Skeletal muscle cell (primary cell): Measurements from ENCODE around the gene ZNF512B.
"Not testable (repeated sequence)": the region's sequence is repeated elsewhere in the genome, so short reads cannot be mapped to it uniquely, and the experiment has no call there.

ENCODE experiments used
- DNase-seq: peaks from one replicate; pipeline ENCODE4 v3.0.0-alpha.2; 2010; ENCODE audit warnings: low read depth
- H3K4me3 ChIP-seq: 2 replicates; pipeline ENCODE4 v1.5.1; 2011; ENCODE audit warnings: low read depth, mild to moderate bottlenecking, control low read depth, low read length, moderate library complexity

Gene ZNF512B

DNA sequence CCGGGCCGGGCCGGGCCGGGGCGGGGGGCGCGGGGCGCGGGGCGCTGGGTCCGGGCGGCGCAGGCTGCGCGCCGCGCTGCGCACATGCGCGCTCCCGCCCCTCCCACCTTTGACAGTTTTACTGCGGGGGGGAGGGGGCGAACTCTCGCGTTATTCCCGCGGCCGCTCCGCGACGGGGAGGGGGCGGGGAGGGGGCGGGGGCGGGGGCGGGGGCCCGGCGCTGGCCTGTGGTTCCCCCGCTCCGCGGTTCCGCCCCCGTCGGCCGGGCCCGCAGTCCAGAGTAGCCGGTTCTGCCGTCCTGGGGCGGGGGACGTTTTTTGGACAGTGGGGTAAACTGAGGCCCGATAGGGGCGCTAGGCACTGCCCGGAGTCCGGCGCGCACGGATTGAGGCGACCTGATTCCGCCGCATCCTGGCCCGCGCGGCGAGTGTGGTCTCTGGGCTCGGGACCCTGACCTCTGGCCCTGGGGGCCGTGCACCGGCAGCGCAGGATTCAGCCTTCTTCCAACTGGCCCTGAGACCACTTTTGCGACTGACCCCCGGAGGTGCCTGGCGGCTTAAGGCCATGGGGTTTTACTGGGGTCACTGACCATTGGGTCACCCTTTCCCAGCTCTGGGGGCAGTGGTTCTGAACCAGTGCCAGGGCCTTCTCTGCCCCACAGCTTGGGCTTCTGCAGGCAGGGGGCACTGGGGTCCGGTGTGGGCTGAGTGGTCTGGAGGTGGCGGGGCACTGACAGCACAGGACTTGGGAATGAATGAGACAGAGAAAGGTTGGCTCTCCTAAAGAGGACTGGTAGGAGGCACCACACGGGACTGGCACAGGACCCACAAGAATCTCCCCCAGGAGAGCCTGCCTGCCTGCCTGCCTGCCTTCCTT is at the start of gene ZNF512B:
ZNF512B (minus strand) TSS at position 93 of the 876 bp plus-strand sequence. CDS start 1,980 bp downstream, outside the sequence.
- DNase-seq = no peak
- H3K4me3 ChIP-seq = peak within 1 kb of the TSS; percentile 68

DNA sequence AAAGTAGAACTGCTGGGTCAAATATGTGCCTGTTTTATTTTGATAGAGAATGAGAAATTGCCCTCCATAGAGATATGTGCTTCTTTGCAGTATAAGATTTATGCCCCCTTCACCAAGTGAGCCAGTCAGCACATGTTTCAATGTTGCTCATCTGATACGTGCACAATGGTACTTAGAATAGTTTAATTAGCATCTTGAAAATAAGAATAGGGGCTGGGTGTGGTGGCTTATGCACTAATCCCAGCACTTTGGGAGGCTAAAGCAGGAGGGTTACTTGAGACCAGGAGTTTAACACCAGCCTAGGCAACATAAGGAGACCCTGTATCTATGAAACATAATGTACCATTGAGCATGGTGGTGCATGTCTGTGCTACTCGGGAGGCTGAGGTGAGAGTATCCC is 45.9 kb upstream of the ZNF512B start:
- no peak for DNase-seq
- no peak overlapping the region for H3K4me3 ChIP-seq

GRCh38 chr20:64012385-64013154 is 42.8 kb upstream of the ZNF512B start:
- H3K4me3 ChIP-seq, DNase-seq: not testable (repeated sequence)

DNA sequence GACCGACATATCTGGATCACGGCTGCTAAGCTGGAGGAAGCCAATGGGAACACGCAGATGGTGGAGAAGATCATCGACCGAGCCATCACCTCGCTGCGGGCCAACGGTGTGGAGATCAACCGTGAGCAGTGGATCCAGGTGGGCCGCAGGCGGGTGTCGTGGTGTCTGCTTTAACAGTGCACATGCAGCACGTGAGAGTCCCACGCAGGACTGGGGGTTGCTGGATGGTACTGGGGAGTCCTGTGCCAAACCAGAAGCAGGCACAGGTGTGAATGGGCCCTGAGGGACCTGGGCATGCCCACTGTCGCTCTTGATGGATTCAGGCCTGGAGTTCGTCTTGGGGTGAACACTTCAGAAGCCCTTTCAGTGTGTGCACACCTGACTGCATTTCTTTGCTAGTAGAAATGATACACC is 41.6 kb upstream of the ZNF512B start:
- DNase-seq = no peak
- no peak overlapping the region for H3K4me3 ChIP-seq

- H3K4me3 ChIP-seq = no peak overlapping the region
- no peak for DNase-seq
These were observed 41.0 kb upstream of the ZNF512B start for GRCh38 chr20:64010711-64011237.

DNA sequence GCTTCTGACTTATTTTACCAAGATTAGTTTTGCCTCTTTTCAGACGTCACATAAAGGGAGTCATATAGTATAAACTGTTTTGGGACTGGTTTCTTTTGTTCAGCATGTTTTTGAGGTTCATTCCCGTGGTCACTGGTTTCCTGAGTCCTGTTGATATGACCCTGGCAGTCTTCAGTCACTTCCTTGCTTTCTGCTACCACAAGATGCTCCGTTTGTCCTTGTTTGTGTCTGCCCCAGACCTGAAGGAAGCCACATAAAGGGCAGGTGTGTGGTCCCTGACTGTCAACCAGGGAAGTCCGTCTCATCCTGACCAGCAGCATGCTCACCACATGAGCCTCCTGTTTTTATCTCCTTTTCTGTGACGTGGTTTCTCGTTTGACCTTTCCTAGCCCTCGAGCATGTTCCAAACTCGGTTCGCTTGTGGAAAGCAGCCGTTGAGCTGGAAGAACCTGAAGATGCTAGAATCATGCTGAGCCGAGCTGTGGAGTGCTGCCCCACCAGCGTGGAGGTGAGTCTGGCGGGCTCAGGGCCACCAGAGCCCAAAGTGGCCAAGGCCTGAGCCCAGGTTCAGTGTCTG is 40.2 kb upstream of the ZNF512B start:
- no peak for DNase-seq
- no peak overlapping the region for H3K4me3 ChIP-seq

GRCh38 chr20:64006902-64007301 is 37.2 kb upstream of the ZNF512B start:
- DNase-seq = no peak
- H3K4me3 ChIP-seq = no peak overlapping the region

- H3K4me3 ChIP-seq = no peak overlapping the region
- DNase-seq = no peak
These were observed 36.8 kb upstream of the ZNF512B start for GRCh38 chr20:64006490-64006889.

DNA sequence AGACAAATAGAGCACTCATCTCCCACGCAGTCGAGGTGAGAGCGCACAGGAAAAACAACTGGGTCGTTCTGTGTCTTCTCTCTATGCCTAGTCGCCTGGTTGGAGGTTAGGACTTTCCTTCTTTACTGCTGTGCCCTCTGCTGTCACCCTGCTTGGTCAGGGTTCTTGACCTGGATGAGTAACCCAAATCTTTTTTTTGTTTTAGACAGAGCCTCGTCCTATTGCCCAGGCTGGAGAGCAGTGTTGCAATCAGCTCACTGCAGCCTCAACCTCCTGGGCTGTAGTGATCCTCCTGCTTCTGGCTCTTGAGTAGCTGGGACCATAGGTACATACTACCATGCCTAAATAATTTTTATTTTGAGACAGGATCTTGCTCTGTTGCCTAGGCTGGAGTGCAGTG is 35.7 kb upstream of the ZNF512B start:
- no peak for DNase-seq
- no peak overlapping the region for H3K4me3 ChIP-seq

DNA sequence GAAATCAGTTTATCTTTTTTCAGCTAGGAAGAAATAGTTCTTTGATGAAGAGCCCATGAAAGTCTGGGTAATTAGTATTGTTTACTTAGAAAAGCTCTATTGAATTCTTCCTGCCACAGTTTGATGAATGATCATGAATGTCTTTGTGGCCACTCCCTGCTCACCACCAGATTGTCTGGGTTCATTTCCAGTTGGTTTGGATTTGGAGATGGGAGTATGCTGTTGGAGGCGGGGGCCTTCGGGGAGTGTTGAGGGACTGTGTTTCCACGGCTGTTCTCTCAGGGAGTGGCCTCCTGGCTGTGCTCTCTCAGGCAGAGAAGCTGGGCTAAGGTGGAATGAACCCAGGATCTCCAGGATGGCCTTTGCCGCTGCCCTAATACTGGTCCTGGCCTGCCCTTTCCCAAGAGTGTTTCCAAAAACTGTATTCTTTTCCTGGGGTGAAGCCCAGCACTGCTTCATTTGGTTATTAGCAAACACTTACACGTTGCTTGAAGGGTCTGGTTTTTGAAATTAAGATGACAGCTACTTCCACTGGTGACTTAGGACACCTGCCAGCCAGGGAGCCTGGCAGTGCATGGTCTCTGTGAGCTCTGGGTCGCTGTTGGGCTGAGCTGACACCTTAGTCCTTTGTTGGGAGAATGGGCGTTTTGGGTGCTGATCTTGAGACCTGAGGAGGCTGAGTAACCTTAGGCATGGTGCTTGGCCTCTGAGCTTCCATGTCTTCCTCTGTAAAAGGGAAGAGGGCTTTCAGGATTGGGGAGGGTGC is 34.4 kb upstream of the ZNF512B start:
- no peak overlapping the region for H3K4me3 ChIP-seq

DNA sequence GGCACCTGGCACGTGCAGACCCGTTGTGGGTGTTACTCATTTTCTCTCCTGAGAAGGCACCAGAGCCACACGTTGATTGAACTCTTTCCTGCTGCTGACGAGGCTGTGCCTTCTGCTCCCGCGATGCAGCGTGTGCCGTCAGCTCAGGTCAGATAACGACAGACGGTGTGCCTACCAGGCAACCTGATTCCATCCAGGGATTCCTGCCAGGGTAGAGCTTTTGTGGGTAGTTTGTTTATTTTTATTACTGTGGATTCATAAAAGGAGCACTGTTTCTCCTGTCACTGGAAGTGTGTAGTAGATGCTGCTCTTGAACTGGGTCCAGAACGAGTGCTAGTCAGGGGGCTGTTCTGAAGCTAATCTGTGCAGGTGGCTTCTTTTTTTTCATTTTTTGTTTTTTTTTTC is 31.9 kb upstream of the ZNF512B start:
- H3K4me3 ChIP-seq = no peak overlapping the region
- DNase-seq = no peak

More for the DNA sequence above, 34.4 kb upstream of the ZNF512B start:
- no peak for DNase-seq

DNA sequence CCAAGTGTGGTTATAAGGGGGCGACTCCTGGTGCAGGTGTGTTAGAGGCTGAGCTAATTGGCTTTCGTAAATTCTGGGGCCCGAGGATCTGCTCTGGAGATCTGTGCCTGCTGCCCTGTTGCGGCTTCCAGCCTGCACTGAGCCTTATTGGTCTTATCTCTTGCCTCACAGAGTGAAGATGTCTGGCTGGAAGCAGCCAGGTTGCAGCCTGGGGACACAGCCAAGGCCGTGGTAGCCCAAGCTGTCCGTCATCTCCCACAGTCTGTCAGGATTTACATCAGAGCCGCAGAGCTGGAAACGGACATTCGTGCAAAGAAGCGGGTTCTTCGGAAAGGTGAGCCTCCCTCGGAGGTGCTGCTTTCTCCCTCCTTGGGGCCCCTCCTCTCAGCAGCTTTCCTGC is 31.2 kb upstream of the ZNF512B start:
- H3K4me3 ChIP-seq = no peak overlapping the region
- DNase-seq = no peak

DNA sequence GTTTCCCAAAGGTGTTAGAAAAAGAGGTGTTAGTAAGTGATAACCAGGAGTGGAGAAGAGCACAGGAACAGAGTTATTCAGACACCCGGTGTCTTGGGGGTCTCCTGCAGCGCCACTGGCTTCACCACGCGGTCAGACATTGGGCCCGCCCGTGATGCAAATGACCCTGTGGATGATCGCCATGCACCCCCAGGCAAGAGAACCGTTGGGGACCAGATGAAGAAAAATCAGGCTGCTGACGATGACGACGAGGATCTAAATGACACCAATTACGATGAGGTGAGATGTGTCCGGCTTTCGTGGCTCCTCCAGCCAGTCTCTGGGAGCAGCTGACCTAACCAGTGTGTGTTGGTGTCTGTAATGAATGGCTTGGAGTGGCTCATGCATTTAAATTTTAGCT is 13.2 kb upstream of the ZNF512B start:
- H3K4me3 ChIP-seq = no peak overlapping the region
- DNase-seq = no peak

- H3K4me3 ChIP-seq = peak within 1 kb of the TSS; percentile 92
These were observed 11.3 kb upstream of the ZNF512B start, which contains the start of gene PRPF6 for GRCh38 chr20:63980806-63981728. Gene PRPF6, plus strand, starts transcription at chr20:63981132. Its CDS starts 114 bp downstream, at chr20:63981246.

GRCh38 chr20:63980317-63980805 is 10.6 kb upstream of the ZNF512B start:
- peak overlapping the region; percentile 92 for H3K4me3 ChIP-seq
- DNase-seq = no peak

More at GRCh38 chr20:63980806-63981728, 11.3 kb upstream of the ZNF512B start, which contains the start of gene PRPF6:
- DNase-seq = peak; percentile 81

- H3K4me3 ChIP-seq = peak within 1 kb of the TSS; percentile 92
- DNase-seq = no peak
These were observed 10.0 kb upstream of the ZNF512B start, which contains the start of gene SAMD10 for GRCh38 chr20:63979557-63980316. Gene SAMD10, minus strand, starts transcription at chr20:63979642. Its CDS starts 175 bp downstream, at chr20:63979467.

GRCh38 chr20:63979229-63979556 is 9.5 kb upstream of the ZNF512B start:
- H3K4me3 ChIP-seq = peak overlapping the region; percentile 49
- no peak for DNase-seq
